Ecto neural progenitor cell (in vitro differentiated cells): ENCODE measurements around the gene SCAANT1.

Experiments used
- DNase-seq: peaks from one replicate; pipeline ENCODE4 v3.0.0-alpha.2; 2018; ENCODE audit warnings: low spot score

SCAANT1 gene

GRCh38 chr3:63934041-63934866 is 22.1 kb upstream of the SCAANT1 start:
- DNase-seq = no peak

- DNase-seq = no peak
These were observed 21.3 kb upstream of the SCAANT1 start for GRCh38 chr3:63933459-63933858.

GRCh38 chr3:63932509-63933212 is 20.5 kb upstream of the SCAANT1 start:
- DNase-seq = no peak

GRCh38 chr3:63931290-63931689 is 19.1 kb upstream of the SCAANT1 start:
- DNase-seq = no peak

GRCh38 chr3:63927422-63928280 is 15.5 kb upstream of the SCAANT1 start:
- no peak for DNase-seq

- no peak for DNase-seq
These were observed 14.1 kb upstream of the SCAANT1 start for GRCh38 chr3:63926309-63926708.

GRCh38 chr3:63922491-63923199 is 10.5 kb upstream of the SCAANT1 start:
- no peak for DNase-seq

- no peak for DNase-seq
These were observed 9.7 kb upstream of the SCAANT1 start for GRCh38 chr3:63921741-63922482.

- no peak for DNase-seq
These were observed 7.8 kb upstream of the SCAANT1 start for GRCh38 chr3:63920001-63920400.

- DNase-seq = no peak
These were observed 6.1 kb upstream of the SCAANT1 start for GRCh38 chr3:63918321-63918720.

- no peak for DNase-seq
These were observed 2.1 kb upstream of the SCAANT1 start for GRCh38 chr3:63914312-63914711.

- DNase-seq = peak; percentile 57
These were observed 795 bp upstream of the SCAANT1 start for GRCh38 chr3:63912768-63913588.

GRCh38 chr3:63911509-63911872 is 692 bp downstream of the SCAANT1 start:
- DNase-seq = no peak

GRCh38 chr3:63910891-63911290 is 1.3 kb downstream of the SCAANT1 start:
- DNase-seq = no peak

GRCh38 chr3:63910001-63910400 is 2.2 kb downstream of the SCAANT1 start:
- no peak for DNase-seq

- no peak for DNase-seq
These were observed 2.8 kb downstream of the SCAANT1 start for GRCh38 chr3:63909431-63909830.

GRCh38 chr3:63908776-63909175 is 3.4 kb downstream of the SCAANT1 start:
- no peak for DNase-seq

- DNase-seq = no peak
These were observed 4.0 kb downstream of the SCAANT1 start for GRCh38 chr3:63908081-63908736.

- DNase-seq = no peak
These were observed 6.2 kb downstream of the SCAANT1 start for GRCh38 chr3:63905731-63906620.
